Ovary (tissue), 10 donors: ENCODE results near the gene FADD. TPM values are rescaled to one million over a fixed set of nuclear protein-coding genes. Genes with fewer than 3 reads are reported as not detected.
A peak's percentile ranks its signal among the peaks of the same experiment; 100 is the strongest.

ENCODE experiments used
- DNase-seq, 5 donors: peaks; one replicate each; pipeline ENCODE4 v3.0.0-alpha.2; 2019 to 2020
- H3K27ac ChIP-seq, 2 donors: fragments of 200-600 bp; one replicate each; pipeline versions ENCODE4 v1.5.1 to v1.8.0; 2019 to 2022
- H3K27me3 ChIP-seq: fragments of 200-600 bp; one replicate; pipeline ENCODE4 v1.8.0; 2022
- H3K36me3 ChIP-seq: fragments of 200-600 bp; sonication (generic); one replicate; pipeline ENCODE4 v1.5.1; 2019
- H3K4me1 ChIP-seq: one replicate; pipeline ENCODE4 v1.8.1; 2013; ENCODE audit warnings: mild to moderate bottlenecking, moderate library complexity; ENCODE audit not compliant: insufficient read depth
- H3K4me3 ChIP-seq: fragments of 200-600 bp; sonication (generic); one replicate; pipeline ENCODE4 v1.5.1; 2017
- H3K9me3 ChIP-seq, 2 donors: fragments of 200-600 bp in 1 of 2; sonication (generic) in 1 of 2; one replicate each; pipeline versions ENCODE4 v1.5.1 to v1.8.1; 2013 to 2019; ENCODE audit warnings: mild to moderate bottlenecking in 1 of 2, moderate library complexity in 1 of 2
- EP300 ChIP-seq: sonication (generic); formaldehyde crosslinking; IDR thresholded peaks from one replicate; pipeline ENCODE4 v1.6.1; 2017; ENCODE audit warnings: antibody characterized with exemption
- POLR2A ChIP-seq: fragments of 450-650 bp; IDR thresholded peaks from one replicate; pipeline ENCODE4 v1.6.1; 2017; ENCODE audit warnings: antibody characterized with exemption, mild to moderate bottlenecking, moderate library complexity
- WGBS, 3 donors: extraction: QIAGEN DNeasy Blood & Tissue Kit in 1 of 3; methylation state at CpG; one replicate each; pipeline versions ENCODE4 v1.1.5 to v1.1.7; 2013 to 2017; 5-methylcytosine and 5-hydroxymethylcytosine counted together
- intact Hi-C, 4 donors: fragments of 100-400 bp; cut with DNase I; formaldehyde crosslinking; loops; one replicate each; pipeline versions ENCODE4 v1.11.0 to v1.15.1; 2022 to 2023
- long read RNA-seq, 3 donors: library from polyadenylated mRNA in 2 of 3; unstranded in 2 of 3; transcript quantifications; one replicate each; pipeline ENCODE4 v2.0.0 and lab custom pipeline, GENCODE V29; 2021 to 2026
- polyA plus RNA-seq, 2 donors: library from polyadenylated mRNA; stranded (reverse); fragments of 200-250 nt in 1 of 2; fragments of 350-450 nt in 1 of 2; fragmentation: Illumina TruSeq in 1 of 2; extraction: RNeasy Lipid Tissue Mini Kit (QIAGEN cat#74804) in 1 of 2; gene quantifications; one replicate each; pipeline ENCODE4 v1.2.3, GENCODE V29; 2013 to 2014
- total RNA-seq, 7 donors: library from RNA; depleted of rRNA in 2 of 7; stranded (reverse); fragments of >200 nt in 2 of 7; fragmentation: NEBNext Ultra II Directional in 3 of 7; extraction: Animal tissue kit (Norgen Biotek cat#: 25700) in 3 of 7; gene quantifications; one replicate each; pipeline versions ENCODE4 v1.1.0 to v1.2.4, GENCODE V29; 2016 to 2023
- TF ChIP-seq, protein P1 (sequence below), 3 donors: fragments of 450-650 bp in 2 of 3; fragments of 200-600 bp in 1 of 3; IDR thresholded peaks; one replicate each; pipeline versions ENCODE4 v1.5.1 to v1.8.0; 2016 to 2022; ENCODE audit warnings: antibody characterized with exemption in 3 of 3, mild to moderate bottlenecking in 1 of 3
- donor health status: DM: no; HTN: no; CAD: no; lungs with moderate emphysema.
- donor health status: DM: no; HTN: no; CAD: no.
- donor health status: Bipolar disorder and iron deficiency.
- donor health status: DM: yes; HTN: yes; CAD: no.
- donor health status: DM: no; HTN: no; CAD: no.
- donor health status: DM: yes; HTN: yes; CAD: no.

The FADD gene
- total RNA-seq = 10 to 100 TPM; 13.1 to 22.3 (median 17.9) TPM
- 10 to 100 TPM; 15.3 to 15.7 TPM for polyA plus RNA-seq
- long read RNA-seq, donor 1, transcript FADD-201 (2 exons, 1,841 nt) = major isoform, 192 of 195 reads
- long read RNA-seq, donor 1, partial matches to known transcripts = 0 of 195 reads
- long read RNA-seq, donor 1, other reads (novel, unspliced or antisense) = 3 of 195 reads
- long read RNA-seq, donor 2, transcript FADD-201 (2 exons, 1,841 nt) = major isoform, 28 of 28 reads
- long read RNA-seq, donor 2, partial matches to known transcripts = 0 of 28 reads
- long read RNA-seq, donor 2, other reads (novel, unspliced or antisense) = 0 of 28 reads
- long read RNA-seq, donor 3, transcript FADD-201 (2 exons, 1,841 nt) = major isoform, 63 of 69 reads
- long read RNA-seq, donor 3, partial matches to known transcripts = 0 of 69 reads
- long read RNA-seq, donor 3, other reads (novel, unspliced or antisense) = 6 of 69 reads

- intact Hi-C loops = loop anchor here in 1 of 4 donors (10.0 kb wide), 1 partner anchor 62 kb away; no protein-coding TSS in a partner anchor
- WGBS, 3 donors = 0 to 2% (median 0%) methylated on average over 14 to 91 of the region's 91 CpGs
- peaks cover 6% of the 10 kb centered on the region for H3K4me1 ChIP-seq
- peak within 1 kb of the TSS; percentile 31 to 52 for H3K27ac ChIP-seq
- TF ChIP-seq, protein P1, sequence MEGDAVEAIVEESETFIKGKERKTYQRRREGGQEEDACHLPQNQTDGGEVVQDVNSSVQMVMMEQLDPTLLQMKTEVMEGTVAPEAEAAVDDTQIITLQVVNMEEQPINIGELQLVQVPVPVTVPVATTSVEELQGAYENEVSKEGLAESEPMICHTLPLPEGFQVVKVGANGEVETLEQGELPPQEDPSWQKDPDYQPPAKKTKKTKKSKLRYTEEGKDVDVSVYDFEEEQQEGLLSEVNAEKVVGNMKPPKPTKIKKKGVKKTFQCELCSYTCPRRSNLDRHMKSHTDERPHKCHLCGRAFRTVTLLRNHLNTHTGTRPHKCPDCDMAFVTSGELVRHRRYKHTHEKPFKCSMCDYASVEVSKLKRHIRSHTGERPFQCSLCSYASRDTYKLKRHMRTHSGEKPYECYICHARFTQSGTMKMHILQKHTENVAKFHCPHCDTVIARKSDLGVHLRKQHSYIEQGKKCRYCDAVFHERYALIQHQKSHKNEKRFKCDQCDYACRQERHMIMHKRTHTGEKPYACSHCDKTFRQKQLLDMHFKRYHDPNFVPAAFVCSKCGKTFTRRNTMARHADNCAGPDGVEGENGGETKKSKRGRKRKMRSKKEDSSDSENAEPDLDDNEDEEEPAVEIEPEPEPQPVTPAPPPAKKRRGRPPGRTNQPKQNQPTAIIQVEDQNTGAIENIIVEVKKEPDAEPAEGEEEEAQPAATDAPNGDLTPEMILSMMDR (IDR thresholded peaks at IDR 0.05) = no peak
- TF ChIP-seq EP300 (no peak), POLR2A (no peak)
- peak within 1 kb of the TSS; percentile 69 for H3K4me3 ChIP-seq
- no peaks in the 10 kb centered on the region for H3K27me3 ChIP-seq
- no peaks in the 10 kb centered on the region for H3K9me3 ChIP-seq
- H3K36me3 ChIP-seq = no peaks in the 10 kb centered on the region
- peak; percentile 88 to 93 (median 91) for DNase-seq
Observed at GRCh38 chr11:70202920-70203750, at the start of gene FADD. FADD (plus strand) TSS chr11:70203296; CDS start chr11:70203460, 164 bp downstream.

GRCh38 chr11:70155386-70155785 lies 47.7 kb upstream of the FADD start:
- H3K36me3 ChIP-seq = no peaks in the 10 kb centered on the region
- no peaks in the 10 kb centered on the region for H3K4me1 ChIP-seq
- intact Hi-C loops = no loop called here
- no peak for DNase-seq
- no peaks in the 10 kb centered on the region for H3K9me3 ChIP-seq
- no peaks in the 10 kb centered on the region for H3K27me3 ChIP-seq
- H3K27ac ChIP-seq = no peak overlapping the region
- 80 to 89% (median 84%) methylated on average over 14 of the region's 14 CpGs for WGBS, 3 donors
- TF ChIP-seq POLR2A (no peak), EP300 (no peak)
- TF ChIP-seq, protein P1 (IDR thresholded peaks at IDR 0.05) = no peak
- no peak overlapping the region for H3K4me3 ChIP-seq

- DNase-seq = no peak
- Histone ChIP-seq H3K9me3 (no peaks in the 10 kb centered on the region), H3K27ac (no peak overlapping the region), H3K36me3 (no peaks in the 10 kb centered on the region), H3K4me3 (no peak overlapping the region), H3K4me1 (no peaks in the 10 kb centered on the region), H3K27me3 (no peaks in the 10 kb centered on the region)
- intact Hi-C loops = no loop called here
- TF ChIP-seq POLR2A (no peak), EP300 (no peak)
- TF ChIP-seq, protein P1 (IDR thresholded peaks at IDR 0.05) = no peak
- WGBS, 3 donors = 82 to 86% (median 82%) methylated on average over 18 of the region's 18 CpGs
Observed at GRCh38 chr11:70156291-70157037, 46.6 kb upstream of the FADD start.

DNA sequence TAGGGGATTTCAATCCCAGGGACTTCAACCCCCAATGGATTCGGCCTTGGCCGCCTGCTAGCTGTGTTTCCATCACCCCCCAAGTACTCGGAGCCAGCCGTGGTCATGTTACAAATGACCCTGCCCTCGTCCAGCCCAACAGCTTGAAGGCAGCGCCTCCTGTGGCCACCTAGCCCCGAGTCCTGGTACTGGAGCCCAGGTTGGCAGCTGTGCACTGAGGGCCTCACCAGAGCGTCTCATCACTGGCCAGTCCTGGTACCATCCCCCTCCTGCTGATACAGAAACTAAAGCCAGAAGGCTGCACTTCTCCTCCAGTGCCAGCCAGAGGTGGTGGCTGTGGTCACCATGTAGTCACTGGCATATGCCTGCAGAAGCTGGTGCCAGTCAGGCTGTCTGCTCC lies 44.9 kb upstream of the FADD start:
- no peak for TF ChIP-seq EP300
- TF ChIP-seq, protein P1 (IDR thresholded peaks at IDR 0.05) = no peak
- no peak for TF ChIP-seq POLR2A
- DNase-seq = no peak
- WGBS, 3 donors = 33 to 34% (median 34%) methylated on average over 8 of the region's 8 CpGs
- Histone ChIP-seq H3K27me3 (no peaks in the 10 kb centered on the region), H3K9me3 (no peaks in the 10 kb centered on the region), H3K4me3 (no peak overlapping the region), H3K27ac (no peak overlapping the region), H3K4me1 (no peaks in the 10 kb centered on the region), H3K36me3 (no peaks in the 10 kb centered on the region)
- intact Hi-C loops = no loop called here
